KMS-11 (cell line): ENCODE measurements around the gene ACSL6.

Source experiments
- H2AFZ ChIP-seq: fragments of 200-600 bp; sonication (generic); 2 replicates; pipeline ENCODE4 v1.6.1; 2016; ENCODE audit warnings: antibody characterized with exemption, mixed run types, low read depth
- H3K27ac ChIP-seq: fragments of 200-600 bp; sonication (generic); 2 replicates; pipeline ENCODE4 v1.6.1; 2016; ENCODE audit warnings: mild to moderate bottlenecking, mixed run types
- H3K27me3 ChIP-seq: fragments of 200-600 bp; sonication (generic); 2 replicates; pipeline ENCODE4 v1.6.1; 2017; ENCODE audit warnings: mild to moderate bottlenecking, low read depth, mixed run types, moderate library complexity; ENCODE audit not compliant: insufficient read depth
- H3K36me3 ChIP-seq: fragments of 200-600 bp; sonication (generic); 2 replicates; pipeline ENCODE4 v1.6.1; 2017; ENCODE audit warnings: mild to moderate bottlenecking, mixed run types; ENCODE audit not compliant: insufficient read depth
- H3K4me1 ChIP-seq: fragments of 200-600 bp; sonication (generic); 2 replicates; pipeline ENCODE4 v1.6.1; 2016; ENCODE audit warnings: mild to moderate bottlenecking, low read depth, mixed run types; ENCODE audit not compliant: poor library complexity, severe bottlenecking
- H3K4me2 ChIP-seq: fragments of 200-600 bp; sonication (generic); 2 replicates; pipeline ENCODE4 v1.7.0; 2016; ENCODE audit warnings: mild to moderate bottlenecking, mixed run types
- H3K4me3 ChIP-seq: fragments of 200-600 bp; sonication (generic); IDR thresholded peaks from 2 replicates; pipeline ENCODE4 v1.6.1; 2017; ENCODE audit warnings: low read depth, low read length, mixed read lengths; ENCODE audit not compliant: insufficient read depth
- H3K79me2 ChIP-seq: fragments of 200-600 bp; sonication (generic); 2 replicates; pipeline ENCODE4 v1.6.1; 2016; ENCODE audit warnings: low read depth, mixed run types; ENCODE audit not compliant: insufficient read depth
- H3K9ac ChIP-seq: fragments of 200-600 bp; sonication (generic); 2 replicates; pipeline ENCODE4 v1.6.1; 2016; ENCODE audit warnings: mild to moderate bottlenecking, mixed run types
- H4K20me1 ChIP-seq: fragments of 200-600 bp; sonication (generic); 2 replicates; pipeline ENCODE4 v1.6.1; 2016; ENCODE audit warnings: mild to moderate bottlenecking, mixed run types; ENCODE audit not compliant: insufficient read depth
- CTCF ChIP-seq: fragments of 200-600 bp; sonication (generic); conservative IDR thresholded peaks from 2 replicates; pipeline ENCODE4 v1.6.1; 2017; ENCODE audit warnings: low read depth, mild to moderate bottlenecking, antibody characterized with exemption, low read length, moderate library complexity, mixed read lengths

ACSL6 gene

GRCh38 chr5:132005591-132005990 is 5.9 kb downstream of the ACSL6 start:
- Histone ChIP-seq H3K4me3 (no peak overlapping the region), H3K36me3 (no peaks in the 10 kb centered on the region), H3K27ac (no peak overlapping the region), H3K4me2 (no peak overlapping the region), H4K20me1 (no peaks in the 10 kb centered on the region), H2AFZ (no peak overlapping the region), H3K79me2 (no peaks in the 10 kb centered on the region), H3K4me1 (no peaks in the 10 kb centered on the region), H3K27me3 (no peaks in the 10 kb centered on the region; the same call in 1 of the 2 replicates), H3K9ac (no peak overlapping the region)
- TF ChIP-seq CTCF: no peak

GRCh38 chr5:132003982-132004381 is 7.5 kb downstream of the ACSL6 start:
- H2AFZ ChIP-seq: no peak overlapping the region
- no peaks in the 10 kb centered on the region for H3K4me1 ChIP-seq
- H3K27ac ChIP-seq: no peak overlapping the region

GRCh38 chr5:132003170-132003744 is 8.2 kb downstream of the ACSL6 start:
- H3K79me2 ChIP-seq: no peaks in the 10 kb centered on the region
- H3K4me1 ChIP-seq: no peaks in the 10 kb centered on the region
- no peak overlapping the region for H2AFZ ChIP-seq
- no peaks in the 10 kb centered on the region for H3K27me3 ChIP-seq
- H3K9ac ChIP-seq: no peak overlapping the region
- no peaks in the 10 kb centered on the region for H4K20me1 ChIP-seq
- H3K27ac ChIP-seq: no peak overlapping the region
- no peaks in the 10 kb centered on the region for H3K36me3 ChIP-seq
- no peak overlapping the region for H3K4me3 ChIP-seq
- TF ChIP-seq CTCF: no peak
- H3K4me2 ChIP-seq: no peak overlapping the region

More at GRCh38 chr5:132003982-132004381, 7.5 kb downstream of the ACSL6 start:
- no peak overlapping the region for H3K4me2 ChIP-seq
- no peak overlapping the region for H3K9ac ChIP-seq
- H4K20me1 ChIP-seq: no peaks in the 10 kb centered on the region
- no peak overlapping the region for H3K4me3 ChIP-seq
- H3K79me2 ChIP-seq: no peaks in the 10 kb centered on the region
- TF ChIP-seq CTCF: no peak
- no peaks in the 10 kb centered on the region for H3K36me3 ChIP-seq
- no peaks in the 10 kb centered on the region; the same call in 1 of the 2 replicates for H3K27me3 ChIP-seq

- no peaks in the 10 kb centered on the region for H3K27me3 ChIP-seq
- H4K20me1 ChIP-seq: no peaks in the 10 kb centered on the region
- no peaks in the 10 kb centered on the region for H3K4me1 ChIP-seq
- H2AFZ ChIP-seq: no peak overlapping the region
- no peak for TF ChIP-seq CTCF
- no peak overlapping the region for H3K9ac ChIP-seq
- H3K4me2 ChIP-seq: no peak overlapping the region
- H3K36me3 ChIP-seq: no peaks in the 10 kb centered on the region
- H3K27ac ChIP-seq: no peak overlapping the region
- H3K79me2 ChIP-seq: no peaks in the 10 kb centered on the region
- no peak overlapping the region for H3K4me3 ChIP-seq
Observed at GRCh38 chr5:132002757-132003156, 8.7 kb downstream of the ACSL6 start.
